Measurements from ENCODE around the gene ORM2. TPM values are rescaled to one million over a fixed set of nuclear protein-coding genes. Genes with fewer than 3 reads are reported as not detected.
A peak's percentile ranks its signal among the peaks of the same experiment; 100 is the strongest.
"Not testable (repeated sequence)": the region's sequence is repeated elsewhere in the genome, so short reads cannot be mapped to it uniquely, and the experiment has no call there.

ORM2 gene
- total RNA-seq: not detected

DNA sequence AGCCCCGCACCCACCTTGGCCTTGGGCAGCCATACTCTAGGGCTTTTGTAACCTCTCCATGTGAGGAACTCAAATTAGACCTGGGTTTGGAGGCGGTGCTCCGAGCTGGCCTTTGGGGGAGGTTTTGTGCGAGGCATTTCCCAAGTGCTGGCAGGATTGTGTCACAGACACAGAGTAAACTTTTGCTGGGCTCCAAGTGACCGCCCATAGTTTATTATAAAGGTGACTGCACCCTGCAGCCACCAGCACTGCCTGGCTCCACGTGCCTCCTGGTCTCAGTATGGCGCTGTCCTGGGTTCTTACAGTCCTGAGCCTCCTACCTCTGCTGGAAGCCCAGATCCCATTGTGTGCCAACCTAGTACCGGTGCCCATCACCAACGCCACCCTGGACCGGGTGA lies at the start of gene ORM2:
ORM2 (plus strand) TSS at position 245 of the 398 bp plus-strand sequence; CDS start at position 281, 36 bp downstream.
- not testable (repeated sequence) for H3K4me3 Mint-ChIP-seq; H3K27me3 Mint-ChIP-seq; ATAC-seq (replicated peaks); H3K36me3 Mint-ChIP-seq (ENCODE audit: low read depth); H3K9me3 Mint-ChIP-seq; H3K4me1 Mint-ChIP-seq
- peak within 1 kb of the TSS; percentile 38 for H3K27ac Mint-ChIP-seq

DNA sequence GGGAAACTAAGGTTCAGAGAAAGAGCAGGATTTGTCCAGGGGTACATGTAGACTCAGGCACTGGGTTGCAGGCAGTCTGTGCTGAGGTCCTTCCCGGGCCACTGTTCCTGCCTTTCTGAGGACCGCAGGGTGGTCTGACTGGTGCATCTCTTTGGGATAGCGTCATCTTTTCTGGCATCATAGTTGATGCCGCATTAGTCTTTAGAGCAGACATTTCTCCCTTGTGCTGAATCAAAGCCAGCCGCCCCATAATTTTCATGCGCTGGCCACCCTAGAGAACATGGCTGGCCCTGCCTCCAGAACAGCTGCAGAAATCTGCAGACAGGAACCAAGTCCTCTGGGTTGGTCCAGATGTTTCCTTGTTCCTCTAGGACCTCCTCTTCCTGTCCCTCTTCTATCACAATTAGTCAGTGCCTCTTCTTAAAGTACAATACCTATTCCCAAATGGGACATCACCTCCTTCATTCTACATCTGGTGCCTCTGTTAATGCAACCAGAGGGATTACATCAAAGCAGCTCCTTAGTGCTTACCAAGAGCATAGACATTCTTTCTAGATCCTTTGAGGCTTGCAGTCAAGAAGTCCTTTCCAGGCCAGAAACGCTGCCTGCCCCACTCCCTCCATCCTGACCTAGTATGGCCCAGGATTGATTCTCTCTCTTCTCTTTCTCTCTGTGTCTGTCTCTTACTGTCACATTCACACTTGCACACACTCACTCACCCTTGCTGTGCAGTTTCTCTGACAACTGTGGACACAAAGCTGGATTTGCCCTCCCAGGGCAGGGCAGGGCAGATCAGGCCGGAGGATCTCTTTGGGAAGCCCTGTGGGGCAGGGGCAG lies 48.8 kb upstream of the ORM2 start:
- Mint-ChIP-seq H3K4me3 (no peak overlapping the region), H3K27me3 (no peaks in the 10 kb centered on the region), H3K36me3 (ENCODE audit: low read depth) (no peaks in the 10 kb centered on the region), H3K27ac (no peak overlapping the region), H3K9me3 (no peaks in the 10 kb centered on the region), H3K4me1 (peaks cover 6% of the 10 kb centered on the region)
- ATAC-seq (replicated peaks): no peak

DNA sequence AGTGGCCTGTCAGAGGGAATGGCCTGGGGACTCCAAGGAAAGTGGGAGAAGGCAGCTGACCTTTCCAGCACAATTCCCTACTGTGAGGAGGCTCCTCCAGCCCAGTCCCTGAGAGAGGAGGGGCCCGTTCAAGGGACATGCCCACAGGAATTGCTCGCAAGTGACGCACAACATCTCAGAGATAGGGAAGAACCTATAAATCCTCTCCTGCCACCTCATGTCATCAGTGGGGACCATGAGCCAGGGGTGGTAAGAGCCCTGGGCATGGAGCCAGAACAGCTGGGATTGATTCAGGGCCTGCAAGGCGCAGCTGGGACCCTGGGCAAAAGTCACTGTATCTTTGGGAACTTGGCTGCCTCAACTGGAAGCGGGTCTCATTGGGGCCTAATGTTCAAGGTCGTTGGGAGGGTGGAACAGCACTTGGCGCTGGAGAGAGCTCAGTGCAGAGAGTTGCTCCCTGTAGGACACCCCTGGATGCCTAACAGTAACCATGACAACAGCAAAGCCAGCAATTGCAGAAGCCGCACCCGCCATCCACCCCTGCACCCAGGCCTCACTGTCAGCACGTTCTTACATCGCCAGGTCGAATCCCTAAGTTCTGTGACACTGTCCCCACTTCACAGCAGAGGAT lies 48.1 kb upstream of the ORM2 start:
- ATAC-seq (replicated peaks): no peak
- Mint-ChIP-seq H3K36me3 (ENCODE audit: low read depth) (no peaks in the 10 kb centered on the region), H3K27ac (no peak overlapping the region), H3K9me3 (no peaks in the 10 kb centered on the region), H3K4me3 (no peak overlapping the region), H3K27me3 (no peaks in the 10 kb centered on the region), H3K4me1 (peaks cover 6% of the 10 kb centered on the region)

DNA sequence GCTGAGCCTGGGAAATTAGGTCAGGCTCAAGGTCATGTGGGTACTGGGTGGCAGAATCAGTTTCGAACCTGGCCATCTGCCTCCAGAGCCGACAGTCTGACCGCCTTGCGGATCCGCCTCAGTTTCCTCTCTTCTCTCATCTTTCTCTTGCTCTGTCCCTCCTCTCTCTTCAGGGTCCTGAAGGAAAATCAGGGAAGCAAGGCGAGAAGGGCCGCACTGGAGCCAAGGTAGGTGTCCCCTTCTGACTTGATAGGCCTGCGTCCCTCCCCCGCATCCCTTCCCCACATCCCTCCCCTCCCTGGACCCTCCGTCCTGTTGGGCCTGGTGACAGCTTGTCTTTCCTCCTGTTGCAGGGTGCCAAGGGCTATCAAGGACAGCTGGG lies 47.6 kb upstream of the ORM2 start:
- Mint-ChIP-seq H3K9me3 (no peaks in the 10 kb centered on the region), H3K4me3 (no peak overlapping the region), H3K4me1 (peaks cover 6% of the 10 kb centered on the region), H3K27me3 (no peaks in the 10 kb centered on the region), H3K27ac (no peak overlapping the region), H3K36me3 (ENCODE audit: low read depth) (no peaks in the 10 kb centered on the region)
- ATAC-seq (replicated peaks): no peak

DNA sequence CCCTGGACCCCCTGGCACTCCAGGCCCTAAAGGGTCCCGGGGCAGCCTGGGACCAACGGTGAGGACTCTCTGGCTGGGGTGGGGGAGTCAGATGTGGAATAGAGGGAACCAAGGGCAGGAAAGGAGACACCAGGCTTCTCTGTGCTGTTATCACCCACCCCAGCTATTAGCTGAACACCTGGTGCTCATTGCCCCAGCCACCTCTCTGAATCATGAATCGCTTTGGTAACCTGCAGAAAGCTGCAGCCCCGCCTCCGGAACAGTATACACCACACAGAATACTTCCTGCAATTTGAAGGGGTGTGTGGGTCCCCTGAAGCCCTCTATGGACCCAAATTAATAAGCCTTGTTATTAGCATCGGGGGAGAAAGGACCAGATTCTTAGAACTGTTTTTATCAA lies 47.2 kb upstream of the ORM2 start:
- no peak overlapping the region for H3K4me3 Mint-ChIP-seq
- no peak for ATAC-seq (replicated peaks)
- peaks cover 6% of the 10 kb centered on the region for H3K4me1 Mint-ChIP-seq

DNA sequence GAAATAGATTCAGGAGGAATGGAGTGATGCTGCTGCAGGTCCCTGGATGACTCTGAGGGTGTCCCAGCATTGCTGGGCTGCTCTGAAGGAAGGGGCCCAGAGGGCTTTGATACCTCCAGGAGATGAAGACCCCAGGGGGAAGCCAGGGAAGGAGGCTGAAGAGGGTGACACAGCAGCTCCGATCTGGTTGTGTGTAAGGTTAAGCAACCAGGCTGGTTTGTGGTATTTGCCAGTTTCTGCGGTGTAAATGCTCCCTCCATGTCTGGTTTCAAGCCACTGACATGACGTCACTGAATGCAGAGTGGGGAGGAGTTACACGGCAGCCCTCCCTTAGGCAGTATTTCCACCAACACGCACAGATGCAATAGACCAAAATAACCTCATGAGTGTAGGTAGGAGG lies 46.7 kb upstream of the ORM2 start:
- Mint-ChIP-seq H3K27ac (no peak overlapping the region), H3K9me3 (no peaks in the 10 kb centered on the region), H3K27me3 (no peaks in the 10 kb centered on the region), H3K4me1 (peaks cover 4% of the 10 kb centered on the region), H3K4me3 (no peak overlapping the region), H3K36me3 (ENCODE audit: low read depth) (no peaks in the 10 kb centered on the region)
- peak; percentile 66 for ATAC-seq (replicated peaks)

More for the DNA sequence above, 47.2 kb upstream of the ORM2 start:
- H3K27ac Mint-ChIP-seq: no peak overlapping the region
- H3K36me3 Mint-ChIP-seq (ENCODE audit: low read depth): no peaks in the 10 kb centered on the region
- no peaks in the 10 kb centered on the region for H3K9me3 Mint-ChIP-seq
- no peaks in the 10 kb centered on the region for H3K27me3 Mint-ChIP-seq

DNA sequence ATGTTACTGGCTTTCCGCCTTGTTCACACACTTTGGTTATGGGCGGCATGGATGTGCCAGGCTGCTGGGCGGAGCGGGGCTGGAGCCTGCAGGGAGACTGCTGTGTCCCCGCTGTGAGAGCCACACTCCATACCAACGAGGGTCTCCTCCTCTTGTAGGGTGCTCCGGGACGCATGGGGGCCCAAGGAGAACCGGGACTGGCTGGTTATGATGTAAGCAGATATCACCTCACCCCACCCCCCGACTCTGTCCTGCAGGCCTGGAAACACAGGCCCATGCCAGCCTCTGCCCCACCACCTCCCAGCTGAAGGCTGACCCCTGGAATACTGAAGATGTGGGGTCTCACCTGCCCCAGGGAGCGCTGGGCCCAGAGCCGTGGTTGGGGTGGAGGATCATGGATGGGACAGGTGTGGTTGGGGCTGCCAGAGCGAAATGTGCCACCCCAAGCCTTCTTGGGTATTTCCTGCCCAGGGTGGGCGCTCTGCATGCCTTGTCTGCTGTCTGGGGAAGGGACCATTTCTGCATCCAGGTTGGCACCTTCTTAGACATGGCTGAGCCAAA lies 46.0 kb upstream of the ORM2 start:
- Mint-ChIP-seq H3K36me3 (ENCODE audit: low read depth) (no peaks in the 10 kb centered on the region), H3K27ac (no peak overlapping the region), H3K4me1 (no peaks in the 10 kb centered on the region), H3K27me3 (no peaks in the 10 kb centered on the region), H3K9me3 (no peaks in the 10 kb centered on the region), H3K4me3 (no peak overlapping the region)
- ATAC-seq (replicated peaks): no peak

DNA sequence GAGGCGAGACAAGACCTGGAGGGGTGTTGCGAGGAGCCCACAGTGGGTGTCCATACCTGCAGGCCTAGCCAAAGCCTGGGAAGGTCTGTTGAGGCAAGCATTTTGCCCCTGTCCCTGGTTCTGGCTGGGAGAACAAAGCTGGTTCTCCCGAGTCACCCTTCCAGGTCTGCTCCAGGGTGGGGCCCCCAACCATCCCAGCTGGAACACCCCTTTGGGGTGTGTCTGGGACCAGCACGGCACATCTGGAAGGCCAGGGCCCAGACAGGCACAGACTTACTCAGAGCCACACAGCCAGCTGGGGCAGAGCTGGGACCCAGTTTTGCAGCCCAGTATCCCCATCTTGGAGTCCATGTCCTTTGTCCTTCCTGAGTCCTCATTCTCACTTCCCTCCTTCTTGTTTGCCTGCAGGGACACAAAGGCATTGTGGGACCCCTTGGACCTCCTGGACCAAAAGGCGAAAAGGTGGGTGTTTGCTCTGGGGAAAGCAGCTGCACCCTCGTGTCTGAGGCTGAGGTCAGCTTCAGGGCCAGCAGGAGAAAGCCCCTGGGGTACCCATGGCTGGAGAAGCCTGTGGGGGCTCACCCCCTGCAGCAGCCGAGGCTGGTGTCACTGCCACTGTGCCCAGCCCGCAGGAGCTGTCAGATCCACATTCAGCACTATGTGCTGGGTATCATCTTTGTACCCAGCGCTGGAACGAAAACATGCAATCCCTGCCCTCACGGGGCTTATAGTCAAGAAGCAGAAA lies 45.2 kb upstream of the ORM2 start:
- Mint-ChIP-seq H3K4me3 (no peak overlapping the region), H3K4me1 (no peaks in the 10 kb centered on the region), H3K9me3 (no peaks in the 10 kb centered on the region), H3K27ac (no peak overlapping the region), H3K27me3 (no peaks in the 10 kb centered on the region), H3K36me3 (ENCODE audit: low read depth) (no peaks in the 10 kb centered on the region)
- ATAC-seq (replicated peaks): no peak

DNA sequence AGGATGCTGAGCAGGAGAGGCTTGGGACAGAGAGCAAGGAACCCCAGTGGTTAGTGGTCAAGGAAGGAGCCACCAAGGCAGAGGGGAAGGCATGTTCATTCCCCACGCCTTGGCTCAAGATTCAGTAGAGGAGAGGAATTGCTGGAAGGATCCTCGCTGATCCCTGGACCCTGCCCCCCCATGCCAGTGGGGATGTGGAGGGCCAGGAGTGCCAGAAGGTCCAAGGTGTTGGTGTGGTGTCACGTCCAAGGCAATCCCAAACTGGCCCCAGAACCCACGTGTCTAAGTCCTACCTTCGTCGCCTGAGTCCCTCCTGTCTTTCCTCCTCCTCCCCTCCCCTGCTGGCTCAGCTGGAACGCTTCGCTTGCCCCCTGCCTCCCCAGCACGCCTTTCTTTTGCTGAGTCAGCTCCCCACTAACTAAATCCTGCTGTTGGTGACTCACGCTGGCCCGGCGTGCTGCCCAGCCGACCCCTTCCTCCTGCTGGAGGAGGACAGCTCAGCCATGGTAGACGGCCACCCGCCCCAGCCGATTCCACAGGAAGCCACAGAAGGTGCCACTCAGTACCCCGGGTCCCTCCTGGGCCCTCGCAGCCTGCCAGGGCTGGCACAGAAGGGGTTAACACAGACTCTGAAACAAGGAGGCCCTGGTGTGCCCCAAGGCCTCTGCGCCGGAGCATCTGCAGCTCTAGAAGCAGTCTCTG lies 44.4 kb upstream of the ORM2 start:
- no peaks in the 10 kb centered on the region for H3K9me3 Mint-ChIP-seq
- no peak overlapping the region for H3K4me3 Mint-ChIP-seq
- no peaks in the 10 kb centered on the region for H3K27me3 Mint-ChIP-seq
- H3K4me1 Mint-ChIP-seq: no peaks in the 10 kb centered on the region
- no peak overlapping the region for H3K27ac Mint-ChIP-seq
- H3K36me3 Mint-ChIP-seq (ENCODE audit: low read depth): no peaks in the 10 kb centered on the region
- ATAC-seq (replicated peaks): no peak

DNA sequence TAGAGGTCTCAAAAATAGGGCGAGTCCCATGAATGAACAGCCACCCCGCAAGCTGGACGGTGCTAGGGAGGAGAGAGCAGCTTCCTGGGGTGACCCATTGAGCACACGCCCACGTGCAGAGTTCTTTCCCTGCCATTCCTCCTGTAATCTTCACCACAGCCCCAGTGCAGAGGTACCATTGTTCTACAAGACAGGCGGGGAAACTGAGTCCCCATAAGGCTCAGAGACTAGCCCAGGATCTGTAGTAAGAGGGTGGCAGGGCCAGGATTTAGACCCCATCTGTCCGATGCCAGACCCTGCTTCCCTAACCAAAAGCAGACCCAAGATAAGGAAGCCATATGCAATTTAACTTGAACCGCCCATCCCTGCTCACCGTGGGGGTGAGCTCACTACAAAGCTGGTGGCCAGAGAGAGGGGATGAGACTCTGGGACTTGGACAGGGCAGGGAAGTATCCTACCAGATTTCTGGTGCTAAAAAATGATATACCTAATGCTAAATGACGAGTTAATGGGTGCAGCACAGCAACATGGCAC lies 43.5 kb upstream of the ORM2 start:
- Mint-ChIP-seq H3K27ac (no peak overlapping the region), H3K27me3 (peaks cover 4% of the 10 kb centered on the region)

DNA sequence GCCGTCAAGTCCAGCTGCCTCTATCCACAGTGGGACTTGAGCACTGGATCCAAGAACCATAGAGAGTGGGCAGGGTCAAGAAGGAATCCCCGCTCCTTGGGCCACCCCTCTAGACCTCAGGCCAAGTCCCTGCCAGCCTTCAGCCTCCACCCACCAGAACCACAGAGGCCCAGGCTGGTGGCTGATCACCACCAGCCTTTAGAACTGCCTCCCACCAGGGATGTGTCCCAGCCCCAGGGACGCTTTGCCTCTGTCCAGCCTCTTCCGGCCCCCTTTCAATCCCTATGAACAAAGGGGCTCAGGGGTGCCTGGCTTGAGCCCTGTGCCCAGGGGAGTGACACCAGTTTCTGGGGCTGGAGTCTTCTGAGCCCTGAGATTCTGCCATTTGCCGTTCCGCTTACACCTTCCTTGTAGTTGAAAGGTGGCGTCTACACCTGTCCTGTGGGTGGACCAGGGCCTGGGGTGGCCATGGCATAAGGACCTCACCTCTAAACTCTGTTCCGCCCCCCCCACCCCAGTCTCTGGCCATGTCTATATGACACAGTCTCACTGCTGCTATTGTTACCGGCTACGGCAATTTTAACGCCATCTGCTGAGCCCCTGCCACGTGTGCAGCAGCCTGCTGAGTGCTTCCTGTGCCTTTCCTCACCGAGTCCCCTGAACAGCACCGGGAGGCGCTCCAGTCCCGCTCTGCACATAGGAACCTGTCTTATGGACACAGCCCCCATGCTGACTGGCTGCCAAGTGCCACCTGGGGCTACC lies 42.5 kb upstream of the ORM2 start:
- H3K27me3 Mint-ChIP-seq: peaks cover 5% of the 10 kb centered on the region
- H3K27ac Mint-ChIP-seq: no peak overlapping the region
- ATAC-seq (replicated peaks): no peak
- H3K4me1 Mint-ChIP-seq: peaks cover 5% of the 10 kb centered on the region
- no peaks in the 10 kb centered on the region for H3K36me3 Mint-ChIP-seq (ENCODE audit: low read depth)
- H3K9me3 Mint-ChIP-seq: no peaks in the 10 kb centered on the region
- no peak overlapping the region for H3K4me3 Mint-ChIP-seq

More for the DNA sequence above, 43.5 kb upstream of the ORM2 start:
- Mint-ChIP-seq H3K4me1 (peaks cover 5% of the 10 kb centered on the region), H3K36me3 (ENCODE audit: low read depth) (no peaks in the 10 kb centered on the region), H3K9me3 (no peaks in the 10 kb centered on the region), H3K4me3 (no peak overlapping the region)
- no peak for ATAC-seq (replicated peaks)

DNA sequence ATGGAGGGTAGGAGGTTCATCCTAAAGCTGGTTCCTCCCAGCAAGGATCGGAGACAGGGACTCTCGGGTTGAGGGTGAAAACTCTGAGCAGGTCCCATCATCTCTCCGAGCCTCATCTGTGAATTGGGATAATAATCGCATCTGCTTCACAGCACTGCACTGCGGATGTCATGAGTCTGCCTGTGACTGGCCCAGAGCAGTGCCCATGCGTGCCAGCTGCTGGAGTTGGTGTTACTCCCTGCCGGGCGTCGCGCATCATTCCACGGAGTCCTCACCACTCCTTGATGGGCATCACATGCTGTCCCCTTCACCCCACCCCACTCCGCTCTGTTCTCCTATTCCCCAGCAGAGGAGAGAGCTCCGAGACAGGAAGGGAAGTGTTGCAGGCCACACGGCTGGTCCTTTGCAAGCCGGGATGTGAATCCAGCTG lies 41.9 kb upstream of the ORM2 start:
- ATAC-seq (replicated peaks): no peak
- no peak overlapping the region for H3K4me3 Mint-ChIP-seq
- H3K27me3 Mint-ChIP-seq: peaks cover 5% of the 10 kb centered on the region
- H3K36me3 Mint-ChIP-seq (ENCODE audit: low read depth): no peaks in the 10 kb centered on the region
- no peaks in the 10 kb centered on the region for H3K9me3 Mint-ChIP-seq
- H3K27ac Mint-ChIP-seq: no peak overlapping the region
- peaks cover 5% of the 10 kb centered on the region for H3K4me1 Mint-ChIP-seq

All from activated T-helper 17 cell treated with anti-CD3 and anti-CD28 coated beads, Interleukin-2, amount 50 U/mL, for 72 hours (primary cell).